GM12865 (cell line): ENCODE results near the gene SUSD1.

Experiments used
- DNase-seq: peaks from one replicate; pipeline ENCODE4 v3.0.0; 2010; ENCODE audit warnings: low read depth
- H3K4me3 ChIP-seq: 2 replicates; pipeline ENCODE4 v1.5.1; 2011; ENCODE audit warnings: mild to moderate bottlenecking, low read depth, low read length, control low read depth
- CTCF ChIP-seq: IDR thresholded peaks from 2 replicates; pipeline ENCODE4 v1.5.1; 2011; ENCODE audit warnings: low read length, control low read depth, low read depth, inconsistent platforms; ENCODE audit not compliant: insufficient read depth; ENCODE audit errors: missing control alignments

SUSD1 gene

GRCh38 chr9:112174965-112175795 is at the start of gene SUSD1:
Gene SUSD1 (minus strand): TSS chr9:112175297. CDS start chr9:112175235, 62 bp downstream.
- peak within 1 kb of the TSS; percentile 75 for H3K4me3 ChIP-seq
- DNase-seq, result peak; percentile 50
- TF ChIP-seq CTCF, result peak; percentile 0

DNA sequence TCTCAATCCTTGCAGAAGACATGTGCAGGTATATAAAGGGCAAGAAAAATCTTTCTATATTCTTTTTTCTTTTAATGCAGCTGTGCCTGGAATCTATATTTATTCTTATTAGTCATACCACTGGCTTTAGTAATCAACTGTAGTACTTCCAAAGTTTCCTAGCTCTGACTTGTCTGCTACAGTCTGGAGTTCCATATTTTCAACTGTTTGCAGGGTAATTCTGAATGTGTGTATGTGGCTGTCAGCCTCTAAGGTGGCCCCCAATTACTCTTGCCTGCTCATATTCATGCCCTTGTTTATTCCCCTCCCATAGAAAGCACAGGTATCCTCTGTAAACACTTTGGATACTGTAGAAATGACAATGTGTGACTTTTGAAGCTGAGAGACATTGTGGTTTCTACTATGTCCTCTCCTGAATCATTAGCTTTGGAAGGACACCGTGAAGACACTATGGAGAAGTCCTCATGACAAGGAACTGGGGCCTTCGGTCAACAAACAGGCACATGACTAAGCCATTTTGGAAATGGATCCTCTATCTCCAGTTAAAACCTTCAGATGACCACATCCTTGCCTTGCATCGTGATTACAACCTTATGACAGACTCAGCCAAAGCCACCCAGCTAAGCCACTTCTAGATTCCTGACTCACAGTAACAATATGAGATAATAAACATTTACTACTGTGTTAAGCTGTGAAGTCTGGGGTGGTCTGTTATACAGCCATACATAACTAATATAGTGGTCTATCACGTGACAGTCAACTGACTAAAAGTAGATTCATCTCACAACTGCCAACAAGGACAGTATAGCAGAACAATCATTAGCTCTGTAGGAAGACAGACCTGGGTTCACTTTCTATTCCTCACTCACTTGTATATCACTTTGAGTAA is 49.5 kb upstream of the SUSD1 start:
- peak; percentile 59 for DNase-seq
- TF ChIP-seq CTCF, result no peak
- H3K4me3 ChIP-seq, result no peak overlapping the region

DNA sequence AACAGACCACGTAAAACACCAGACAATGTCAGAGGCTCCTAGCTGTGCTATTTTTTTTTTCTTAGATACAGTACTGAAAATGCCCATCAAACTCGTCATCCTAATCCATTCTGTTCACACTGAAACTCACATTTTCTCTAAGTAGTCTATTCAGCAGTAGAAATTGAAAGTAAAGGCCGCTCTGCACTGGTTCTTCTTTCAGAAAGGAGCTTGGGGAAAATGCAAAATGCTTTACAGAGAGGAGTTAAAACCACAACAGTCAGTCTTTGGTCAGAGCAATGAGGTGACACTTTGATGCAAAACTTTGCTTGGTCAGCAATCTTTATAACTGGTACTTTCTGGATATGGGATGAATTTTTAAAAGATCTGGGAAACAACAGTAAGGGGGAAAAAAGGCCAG is 43.8 kb upstream of the SUSD1 start:
- no peak for TF ChIP-seq CTCF
- H3K4me3 ChIP-seq, result peak overlapping the region; percentile 22; the same call in 1 of the 2 replicates
- peak; percentile 91 for DNase-seq

DNA sequence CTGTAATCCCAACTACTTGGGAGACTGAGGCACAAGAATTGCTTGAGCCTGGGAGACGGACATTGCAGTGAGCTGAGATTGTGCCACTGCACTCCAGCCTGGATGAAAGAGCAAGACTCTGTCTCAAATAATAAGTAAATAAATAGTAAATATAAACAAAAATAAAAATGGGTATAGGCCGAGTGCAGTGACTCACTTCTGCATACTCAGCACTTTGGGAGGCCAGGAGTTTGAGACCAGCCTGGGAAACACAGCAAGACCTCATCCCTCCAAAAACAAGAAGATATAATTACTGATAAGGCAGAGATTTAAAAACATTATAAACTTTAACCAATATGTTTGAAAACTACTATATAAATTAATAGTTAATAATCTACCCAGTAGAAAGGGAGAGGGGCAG is 37.8 kb upstream of the SUSD1 start:
- no peak for TF ChIP-seq CTCF
- DNase-seq, result no peak
- no peak overlapping the region for H3K4me3 ChIP-seq

GRCh38 chr9:112207451-112207850 is 32.4 kb upstream of the SUSD1 start:
- TF ChIP-seq CTCF, result no peak
- no peak overlapping the region for H3K4me3 ChIP-seq
- no peak for DNase-seq

DNA sequence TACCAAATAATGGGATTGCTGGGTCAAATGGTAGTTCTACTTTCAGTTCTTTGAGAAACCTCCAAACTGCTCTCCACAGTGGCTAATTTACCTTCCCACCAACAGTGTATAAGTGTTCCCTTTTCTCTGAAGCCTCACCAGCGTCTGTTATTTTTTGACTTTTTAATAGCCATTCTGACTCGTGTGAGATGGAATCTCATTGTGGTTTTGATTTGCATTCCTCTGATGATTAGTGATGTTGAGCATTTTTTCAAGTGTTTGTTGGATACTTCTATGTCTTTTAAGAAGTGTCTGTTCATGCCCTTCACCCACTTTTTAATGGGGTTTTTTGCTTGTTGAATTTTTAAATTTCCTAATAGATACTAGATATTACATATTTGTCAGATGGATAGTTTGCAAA is 28.4 kb upstream of the SUSD1 start:
- no peak overlapping the region for H3K4me3 ChIP-seq
- DNase-seq, result no peak
- no peak for TF ChIP-seq CTCF
